D341Med (cell line): Measurements from ENCODE around the gene AFF2.
A peak's percentile ranks its signal among the peaks of the same experiment; 100 is the strongest.

Experiments
- DNase-seq: peaks from one replicate; pipeline ENCODE4 v3.0.0; 2012; ENCODE audit warnings: low spot score

Gene AFF2

GRCh38 chrX:148588649-148589310 is 88.4 kb downstream of the AFF2 start:
- no peak for DNase-seq

DNA sequence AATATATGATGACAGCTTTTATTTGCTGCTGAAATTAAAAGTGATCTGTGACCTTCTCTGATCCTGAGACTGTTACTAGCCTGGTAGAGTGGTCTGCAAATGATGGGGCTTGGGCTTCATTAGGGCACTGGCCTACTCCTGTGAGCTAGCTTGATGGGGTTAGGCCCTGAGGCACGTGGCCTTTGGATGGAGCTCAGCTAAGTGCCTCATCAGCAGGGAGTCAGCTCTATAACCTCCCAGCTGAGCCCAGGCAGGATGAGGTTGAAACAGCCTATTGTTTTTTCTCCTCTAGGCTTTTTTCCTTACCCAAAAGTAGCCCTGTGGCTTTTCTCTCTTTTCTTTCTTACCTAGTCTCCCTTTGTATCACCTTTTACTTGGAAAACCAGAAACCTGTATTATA is 92.2 kb downstream of the AFF2 start:
- DNase-seq: no peak

GRCh38 chrX:148593146-148593545 is 92.7 kb downstream of the AFF2 start:
- DNase-seq: no peak

DNA sequence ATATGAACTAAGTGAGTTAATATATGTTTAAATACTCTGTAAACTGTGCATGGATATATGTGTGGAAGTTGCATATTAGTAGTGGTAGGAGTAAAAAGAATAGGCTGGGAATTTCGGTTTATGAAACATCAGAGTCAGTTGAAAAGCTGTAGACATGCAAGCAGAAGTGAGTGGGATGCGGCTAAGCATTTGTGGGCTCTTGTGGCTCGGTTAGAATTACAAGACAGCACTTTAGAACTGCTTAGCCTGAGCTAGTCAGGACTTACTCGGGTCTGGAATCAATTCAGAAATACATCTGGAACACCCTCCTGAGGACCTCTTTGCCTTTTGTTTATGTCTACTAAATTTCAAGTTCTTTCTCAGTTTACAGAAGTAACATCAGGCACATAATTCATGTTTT is 93.6 kb downstream of the AFF2 start:
- no peak for DNase-seq

- DNase-seq: no peak
These were observed 99.0 kb downstream of the AFF2 start for GRCh38 chrX:148599404-148599803.

- DNase-seq: peak; percentile 54
These were observed 99.7 kb downstream of the AFF2 start for GRCh38 chrX:148600131-148600530.

- DNase-seq: no peak
These were observed 100.2 kb downstream of the AFF2 start for GRCh38 chrX:148600581-148600980.

- no peak for DNase-seq
These were observed 100.6 kb downstream of the AFF2 start for GRCh38 chrX:148601034-148601433.

DNA sequence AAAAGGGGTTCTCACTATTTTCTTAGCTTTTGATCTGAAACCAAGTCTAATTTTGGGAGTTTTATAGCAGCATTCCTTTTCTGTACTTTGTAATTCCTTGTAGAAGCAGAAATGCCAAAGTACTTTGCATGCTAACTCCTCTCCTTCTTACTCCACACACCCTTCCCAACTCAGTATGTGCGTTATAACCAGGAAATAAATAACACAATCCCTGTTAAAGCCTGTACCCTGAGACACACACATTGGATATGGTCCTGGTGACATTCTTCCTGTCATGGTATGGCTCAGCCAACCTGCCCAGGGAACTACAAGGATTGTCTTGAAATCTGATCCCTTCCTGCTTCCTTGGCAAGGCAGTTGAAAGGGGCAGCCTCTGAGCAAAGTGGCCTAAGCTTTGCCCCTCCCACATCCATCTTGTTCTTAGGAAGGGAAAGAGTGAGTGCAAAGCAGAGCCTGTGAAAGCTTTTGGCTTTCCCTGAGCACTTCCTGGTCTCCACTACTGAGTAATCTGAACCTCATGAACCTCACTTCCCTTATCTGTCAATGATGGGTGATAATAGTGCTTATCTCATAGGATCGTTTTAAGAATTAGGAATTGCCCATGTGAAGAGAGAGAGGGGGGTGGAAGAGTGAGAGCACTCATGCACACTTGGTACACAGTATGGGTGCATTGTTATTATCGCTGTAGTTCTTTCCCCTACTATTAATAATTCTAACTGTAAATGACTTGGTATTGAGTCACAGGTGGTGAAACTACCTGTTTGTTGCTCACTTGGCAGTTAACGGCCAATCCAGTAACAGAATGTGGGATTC is 109.3 kb downstream of the AFF2 start:
- peak; percentile 51 for DNase-seq

DNA sequence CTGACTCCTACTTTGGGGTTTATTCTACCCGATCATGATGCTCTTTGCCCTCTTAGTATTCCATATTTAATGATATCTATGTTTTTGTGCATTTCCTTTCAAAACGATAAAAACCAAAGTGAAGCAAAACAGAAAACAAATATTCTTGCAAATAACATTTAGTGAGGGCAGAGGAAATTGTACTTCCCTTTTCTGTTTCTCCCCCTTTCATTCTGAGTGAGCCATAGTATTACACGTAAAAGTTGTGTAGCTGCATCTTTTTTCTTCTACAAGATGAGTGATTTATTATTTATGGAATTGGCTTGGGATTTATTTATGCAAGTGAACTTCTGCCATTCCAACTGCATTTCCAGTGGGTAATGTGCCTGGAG is 109.9 kb downstream of the AFF2 start:
- DNase-seq: no peak

GRCh38 chrX:148611993-148612392 is 111.6 kb downstream of the AFF2 start:
- DNase-seq: no peak

DNA sequence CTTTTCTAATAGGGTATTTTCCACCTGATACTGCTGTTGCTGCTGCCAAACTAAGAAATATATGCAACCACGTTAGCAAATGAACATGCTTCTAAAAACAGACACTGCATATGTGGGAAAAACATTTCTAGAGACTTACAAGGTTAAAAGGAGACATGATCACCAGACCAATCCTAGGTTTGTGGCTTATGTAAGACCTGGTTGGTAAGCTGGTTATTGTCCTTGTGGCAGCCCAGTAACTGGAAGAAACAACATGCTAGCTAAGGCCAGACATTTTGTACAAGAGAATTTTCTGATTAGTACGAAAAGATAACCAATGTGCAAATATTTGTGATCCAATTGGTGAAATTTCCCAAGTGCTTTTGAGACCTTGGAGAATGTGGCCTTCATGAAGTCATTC is 112.0 kb downstream of the AFF2 start:
- no peak for DNase-seq

DNA sequence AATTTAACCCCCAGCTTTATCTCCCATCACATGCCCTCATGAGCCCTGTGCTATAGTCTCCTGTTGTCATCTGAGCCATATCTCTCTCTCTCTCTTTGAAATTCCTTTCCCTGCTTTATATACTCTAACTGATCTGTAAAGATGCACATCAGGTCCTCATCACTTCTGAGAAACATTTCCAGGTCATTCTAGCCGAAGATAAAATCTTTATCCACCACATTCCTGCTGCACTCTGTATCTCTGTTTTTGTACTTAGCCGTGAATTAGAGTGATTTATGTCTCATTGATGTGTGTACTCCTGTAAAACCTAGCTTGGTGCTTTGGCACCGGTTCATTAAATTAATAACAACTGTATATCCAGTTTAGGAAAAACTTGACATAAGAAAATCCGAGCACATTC is 113.2 kb downstream of the AFF2 start:
- DNase-seq: no peak

GRCh38 chrX:148615491-148615890 is 115.1 kb downstream of the AFF2 start:
- DNase-seq: no peak

DNA sequence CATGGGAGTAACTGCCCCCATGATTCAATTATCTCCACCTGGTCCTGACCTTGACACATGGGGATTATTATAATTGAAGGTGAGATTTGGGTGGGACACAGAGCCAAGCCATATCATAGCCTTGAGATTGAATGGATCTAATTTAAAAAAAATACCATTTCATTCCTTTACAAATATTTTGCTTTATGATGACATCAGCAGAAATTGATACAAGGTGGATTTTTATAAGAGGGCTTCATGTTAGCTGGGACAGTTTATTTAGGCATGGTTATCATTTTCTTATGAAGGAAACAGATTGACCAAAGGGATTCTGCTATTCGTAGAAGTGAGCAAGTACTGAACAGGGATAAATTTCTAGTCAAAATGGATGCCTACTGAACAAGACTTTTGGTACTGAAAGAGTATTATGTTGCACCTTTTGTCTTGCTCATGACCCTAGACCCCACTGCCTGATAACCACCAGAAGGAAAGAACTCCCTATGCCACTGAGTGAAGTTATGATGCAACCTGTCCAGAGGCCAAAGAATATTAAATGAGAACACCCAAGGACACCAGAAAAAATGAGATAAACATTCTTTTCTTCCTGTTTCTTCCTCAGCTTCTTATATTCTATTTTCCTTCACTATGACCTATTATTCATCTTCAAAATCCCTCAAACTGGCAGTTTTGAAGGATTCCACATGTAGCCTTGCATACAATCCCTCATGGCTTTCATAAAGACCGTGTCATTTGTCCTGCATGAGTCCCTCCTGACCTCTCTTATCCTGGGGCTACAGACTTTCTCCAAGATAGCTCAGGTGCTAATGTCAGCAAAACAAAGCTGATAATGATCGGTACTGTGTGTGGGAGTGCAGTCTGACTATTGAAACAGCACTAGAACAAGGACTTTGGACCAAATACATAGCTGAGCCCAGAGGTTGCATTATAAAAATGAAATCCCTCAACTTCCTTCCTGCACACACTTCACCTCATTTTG is 118.3 kb downstream of the AFF2 start:
- no peak for DNase-seq

- no peak for DNase-seq
These were observed 119.6 kb downstream of the AFF2 start for GRCh38 chrX:148620023-148620422.

GRCh38 chrX:148624951-148625474 is 124.6 kb downstream of the AFF2 start:
- no peak for DNase-seq

DNA sequence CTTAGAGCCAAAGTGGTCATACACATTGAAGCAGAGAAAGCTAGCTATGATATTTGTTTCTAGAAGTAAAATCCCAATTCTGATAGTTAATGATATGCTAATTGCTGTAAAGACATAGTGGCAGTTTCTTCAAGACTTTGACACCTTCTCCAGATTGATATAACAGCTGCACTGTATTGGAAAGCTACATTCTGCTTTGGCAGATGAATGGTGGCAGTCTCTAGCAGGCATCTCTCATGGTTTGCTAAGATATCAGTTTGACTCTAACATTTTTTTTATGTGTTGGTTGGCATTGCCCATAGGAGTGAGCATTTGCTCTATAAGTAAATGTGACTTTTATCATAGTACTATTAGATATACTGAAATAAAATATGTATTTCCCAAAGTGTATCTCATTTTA is 128.2 kb downstream of the AFF2 start:
- DNase-seq: no peak

- no peak for DNase-seq
These were observed 129.0 kb downstream of the AFF2 start for GRCh38 chrX:148629434-148629833.

- DNase-seq: no peak
These were observed 132.0 kb downstream of the AFF2 start for GRCh38 chrX:148632444-148632843.

DNA sequence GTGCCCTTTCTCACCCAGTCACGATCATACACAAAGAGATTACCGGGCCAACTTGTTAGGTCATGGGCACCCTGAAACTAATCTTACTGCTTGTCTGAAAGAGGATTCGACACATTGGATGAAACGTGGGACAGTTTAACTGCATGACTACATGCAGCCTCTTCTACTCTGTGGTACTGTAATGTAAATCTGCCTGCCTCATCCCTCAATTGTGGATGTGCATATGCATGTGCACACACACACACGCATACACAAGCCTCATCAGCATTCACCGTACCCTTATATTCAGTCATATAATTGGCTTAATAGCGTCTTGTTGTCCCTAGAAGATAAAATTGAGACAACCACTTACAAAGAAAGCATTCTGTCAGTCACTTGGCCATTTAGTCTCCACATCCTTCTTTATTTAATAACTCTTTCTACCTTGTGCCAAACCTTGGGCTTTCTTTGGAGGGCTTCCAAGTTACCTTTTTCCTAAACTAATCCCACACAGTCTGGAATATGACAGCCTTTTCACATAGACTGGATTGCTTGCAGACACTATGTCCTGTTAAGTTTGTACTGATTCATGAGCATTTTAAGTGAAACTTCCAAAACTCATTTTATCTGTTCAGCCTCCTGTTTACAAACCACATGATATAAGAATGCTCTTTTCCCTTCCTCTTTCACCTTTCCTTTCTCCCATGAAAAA is 132.9 kb downstream of the AFF2 start:
- no peak for DNase-seq

GRCh38 chrX:148634591-148634990 is 134.2 kb downstream of the AFF2 start:
- no peak for DNase-seq
